DLD1 (cell line): Measurements from ENCODE around the gene BGLAP.
"Not testable (repeated sequence)": the region's sequence is repeated elsewhere in the genome, so short reads cannot be mapped to it uniquely, and the experiment has no call there.

Experiments used
- in situ Hi-C: cut with HindIII; loops from 2 replicates; pipeline ENCODE4 v1.10.0; 2017; ENCODE audit warnings: low sequenced_read_pairs

Gene BGLAP

DNA sequence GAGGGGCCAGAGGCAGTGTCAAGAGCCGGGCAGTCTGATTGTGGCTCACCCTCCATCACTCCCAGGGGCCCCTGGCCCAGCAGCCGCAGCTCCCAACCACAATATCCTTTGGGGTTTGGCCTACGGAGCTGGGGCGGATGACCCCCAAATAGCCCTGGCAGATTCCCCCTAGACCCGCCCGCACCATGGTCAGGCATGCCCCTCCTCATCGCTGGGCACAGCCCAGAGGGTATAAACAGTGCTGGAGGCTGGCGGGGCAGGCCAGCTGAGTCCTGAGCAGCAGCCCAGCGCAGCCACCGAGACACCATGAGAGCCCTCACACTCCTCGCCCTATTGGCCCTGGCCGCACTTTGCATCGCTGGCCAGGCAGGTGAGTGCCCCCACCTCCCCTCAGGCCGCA lies at the start of gene BGLAP:
TSS of gene BGLAP (plus strand) at position 259 of the 400 bp plus-strand sequence. CDS start at position 307, 48 bp downstream.
- in situ Hi-C loops, result no loop called here

DNA sequence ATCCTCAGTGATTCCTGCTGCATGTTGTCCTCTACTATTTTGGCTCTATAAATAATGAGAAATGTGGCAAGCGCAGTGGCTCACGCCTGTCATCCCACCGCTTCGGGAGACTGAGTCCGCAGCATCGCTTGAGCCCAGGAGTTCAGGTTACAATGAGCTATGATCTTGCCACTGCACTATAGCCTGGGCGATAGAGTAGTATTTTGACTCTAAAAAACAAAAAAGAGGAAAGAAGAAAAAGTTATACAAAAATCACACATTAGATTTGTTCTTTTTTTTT lies 48.8 kb upstream of the BGLAP start:
- in situ Hi-C loops, result no loop called here

DNA sequence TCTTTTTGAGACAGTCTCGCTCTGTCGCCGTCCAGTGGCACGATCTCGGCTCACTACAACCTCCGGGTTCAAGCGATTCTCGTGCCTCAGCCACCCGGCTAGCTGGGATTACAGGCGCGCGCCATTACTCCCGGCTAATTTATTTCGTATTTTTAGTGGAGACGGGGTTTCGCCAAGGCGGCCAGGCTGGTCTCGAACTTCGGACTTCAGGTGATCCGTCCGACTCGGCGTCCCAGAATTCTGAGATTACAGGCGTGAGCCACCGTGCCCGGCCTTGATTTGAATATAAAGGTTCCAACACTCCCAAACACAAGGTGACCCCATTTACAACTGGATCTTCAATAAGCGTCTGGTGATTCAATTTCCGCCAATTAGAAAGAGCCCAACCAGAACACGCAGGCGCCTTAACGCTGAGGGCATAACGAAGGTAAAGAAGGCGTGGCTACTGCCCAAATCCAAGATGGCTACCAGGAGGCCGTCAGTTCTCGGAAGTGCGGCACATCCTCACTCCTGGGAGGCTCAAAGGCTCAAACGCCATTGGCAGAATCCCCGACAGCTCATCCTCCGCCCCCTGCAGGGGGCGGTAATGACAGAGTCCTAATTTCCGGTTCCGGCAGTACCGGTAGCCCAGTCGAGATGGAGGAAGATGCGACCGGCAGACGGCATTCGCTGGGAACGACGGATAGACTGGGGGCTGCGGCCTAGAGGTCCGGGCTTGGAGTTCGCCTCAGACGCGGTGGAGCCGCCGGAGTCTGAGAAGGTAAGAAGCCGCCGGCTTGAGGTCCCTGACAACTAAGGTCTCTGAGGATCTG lies 48.3 kb upstream of the BGLAP start, which contains the start of gene SLC25A44:
TSS of gene SLC25A44 (plus strand) at position 617 of the 812 bp plus-strand sequence. CDS start 5,744 bp downstream, outside the sequence.
- in situ Hi-C loops, result no loop called here

DNA sequence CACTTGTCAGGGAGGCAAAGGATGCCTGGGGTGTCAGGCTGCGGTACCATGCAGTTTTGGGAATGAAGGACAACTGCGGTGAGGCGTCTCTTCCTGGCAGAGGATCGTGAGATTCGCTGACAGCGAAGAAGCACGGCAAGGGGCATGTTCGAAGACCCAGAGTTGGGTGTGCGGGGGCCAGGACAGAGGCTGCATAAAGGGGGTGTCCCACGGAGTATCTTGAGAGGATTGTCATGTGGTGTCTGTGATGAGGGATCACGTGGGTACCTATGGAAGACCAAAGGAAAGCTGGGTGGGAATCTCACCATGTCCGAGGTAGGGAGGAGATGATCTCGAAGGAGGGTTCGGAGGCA lies 47.7 kb upstream of the BGLAP start:
- in situ Hi-C loops, result no loop called here

DNA sequence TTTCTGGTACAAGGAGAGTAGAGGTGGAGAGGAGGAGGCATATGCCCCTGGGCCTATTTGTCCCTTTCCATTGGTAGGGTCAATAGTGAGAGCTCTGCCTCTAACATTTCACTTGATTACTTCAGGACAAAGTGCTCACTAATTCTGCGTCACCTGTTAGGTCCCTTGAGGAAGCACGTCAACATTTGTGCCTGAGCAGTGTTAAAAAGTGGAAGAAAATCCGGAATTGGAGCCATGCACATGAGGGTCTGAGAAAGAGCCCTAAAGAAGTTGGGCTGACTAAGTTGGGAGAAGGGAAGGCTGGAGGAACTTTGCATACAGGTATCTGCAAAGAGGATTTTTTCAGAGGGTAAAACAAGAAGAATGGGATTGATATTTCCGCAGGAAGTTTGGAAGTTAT lies 46.1 kb upstream of the BGLAP start:
- in situ Hi-C loops, result no loop called here

DNA sequence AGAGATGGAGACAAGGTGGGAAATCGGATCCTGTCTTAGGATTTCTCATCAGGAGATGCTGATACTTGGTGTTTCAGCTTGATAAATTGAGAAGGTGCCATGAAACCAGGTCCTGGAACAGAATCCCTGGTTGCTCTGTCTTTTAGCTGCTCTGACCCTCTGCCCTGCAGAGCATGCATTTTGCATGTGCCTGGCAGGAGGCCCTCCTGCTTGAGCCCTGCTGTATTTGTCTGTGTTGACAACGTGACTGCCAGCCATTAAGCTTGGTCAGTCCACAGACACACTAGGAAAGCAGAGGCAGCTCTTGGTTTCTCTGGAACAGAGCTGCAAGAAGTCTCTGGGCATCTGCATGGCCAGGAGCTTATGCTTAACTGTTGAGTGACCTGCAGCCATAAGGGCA lies 45.5 kb upstream of the BGLAP start:
- in situ Hi-C loops, result no loop called here

DNA sequence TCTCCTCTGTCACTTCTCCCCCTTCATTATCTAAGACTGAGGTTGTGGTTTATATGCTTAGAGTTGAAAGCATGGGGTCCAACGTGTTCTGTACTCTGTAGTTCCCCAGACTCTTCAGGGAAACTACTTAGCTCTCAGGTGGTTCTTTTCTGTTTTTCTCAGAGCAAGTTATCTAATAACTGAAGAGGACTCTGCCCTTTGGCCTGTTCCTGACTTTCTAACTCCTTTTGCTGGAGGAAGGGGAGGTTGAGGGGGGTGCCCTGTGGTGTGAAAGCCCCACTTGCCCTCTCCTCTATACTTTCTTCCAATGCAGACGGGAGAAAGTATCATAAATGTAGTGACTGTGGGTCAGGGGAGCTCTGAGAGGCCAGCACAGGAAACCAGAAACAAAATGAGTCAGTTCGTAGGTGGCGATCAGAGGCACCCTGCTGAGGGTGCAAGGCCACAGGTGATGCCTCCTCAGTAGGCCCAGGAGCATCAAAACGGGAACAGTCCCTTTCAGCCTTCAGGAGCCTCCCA lies 43.1 kb upstream of the BGLAP start:
- in situ Hi-C loops, result no loop called here

DNA sequence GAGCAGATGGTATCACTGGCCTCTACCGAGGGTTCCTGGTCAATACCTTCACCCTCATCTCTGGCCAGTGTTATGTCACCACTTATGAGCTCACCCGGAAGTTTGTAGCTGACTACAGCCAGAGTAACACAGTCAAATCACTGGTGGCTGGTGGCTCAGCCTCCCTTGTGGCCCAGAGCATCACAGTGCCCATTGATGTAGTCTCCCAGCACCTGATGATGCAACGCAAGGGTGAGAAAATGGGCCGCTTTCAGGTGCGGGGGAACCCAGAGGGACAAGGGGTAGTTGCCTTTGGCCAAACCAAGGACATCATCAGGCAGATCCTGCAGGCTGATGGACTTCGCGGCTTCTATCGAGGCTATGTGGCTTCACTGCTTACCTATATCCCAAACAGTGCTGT lies 41.9 kb upstream of the BGLAP start:
- in situ Hi-C loops, result no loop called here

DNA sequence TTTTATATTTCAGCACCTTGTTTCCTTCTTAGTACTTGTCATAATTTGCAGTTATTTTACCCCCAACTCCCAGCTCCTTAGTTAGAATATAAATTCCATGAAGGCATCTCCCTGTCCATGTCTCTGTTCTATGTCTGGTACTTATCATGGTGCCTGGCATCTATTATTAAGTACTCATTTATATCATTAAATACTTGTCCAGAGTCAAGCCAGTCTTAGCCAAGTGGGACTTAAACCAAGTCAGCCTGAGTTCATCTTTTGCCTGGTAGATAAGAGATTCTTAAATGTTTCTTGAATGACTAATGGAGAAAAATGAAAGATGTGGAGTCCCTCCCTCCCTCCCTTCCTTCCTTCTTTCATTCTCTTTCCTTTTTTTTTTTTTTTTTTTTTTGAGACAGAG lies 38.7 kb upstream of the BGLAP start:
- in situ Hi-C loops, result no loop called here

DNA sequence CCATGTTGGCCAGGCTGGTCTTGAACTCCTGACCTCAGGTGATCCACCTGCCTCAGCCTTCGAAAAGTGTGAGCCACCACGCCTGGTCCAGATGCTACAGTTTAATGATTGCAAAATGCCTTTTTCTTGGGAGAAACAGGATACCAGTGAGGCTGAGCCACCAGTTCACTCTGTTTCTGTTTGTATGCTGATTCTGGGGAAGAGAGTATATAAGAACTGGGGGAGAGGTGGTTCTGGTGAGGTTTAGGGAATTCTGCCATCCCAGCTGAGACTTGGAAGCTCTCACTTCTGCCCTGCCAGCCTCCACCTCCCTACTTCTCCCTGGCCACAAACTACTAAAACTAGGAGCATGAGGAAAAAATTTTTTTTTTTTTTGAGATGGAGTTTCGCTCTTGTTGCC lies 37.3 kb upstream of the BGLAP start:
- in situ Hi-C loops, result no loop called here

DNA sequence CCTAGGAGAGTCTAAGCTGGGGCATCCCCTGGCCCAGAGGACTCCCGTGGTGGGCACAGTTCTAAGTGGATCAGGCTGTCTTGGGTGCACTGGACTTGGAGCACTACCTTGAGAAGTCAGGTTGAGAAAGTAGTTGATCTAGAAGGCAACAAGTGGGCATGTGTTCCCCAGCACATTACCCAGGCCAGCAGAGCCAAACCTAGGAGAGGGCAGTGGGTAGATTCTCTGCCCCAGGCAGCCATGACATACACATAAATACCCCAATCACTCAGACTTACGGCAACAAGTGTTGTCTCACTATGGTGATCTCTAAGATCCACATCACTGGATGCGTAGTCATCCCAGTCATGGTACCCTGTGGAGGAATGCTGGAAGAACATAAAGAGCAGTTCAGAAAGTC lies 30.7 kb upstream of the BGLAP start:
- in situ Hi-C loops, result no loop called here

DNA sequence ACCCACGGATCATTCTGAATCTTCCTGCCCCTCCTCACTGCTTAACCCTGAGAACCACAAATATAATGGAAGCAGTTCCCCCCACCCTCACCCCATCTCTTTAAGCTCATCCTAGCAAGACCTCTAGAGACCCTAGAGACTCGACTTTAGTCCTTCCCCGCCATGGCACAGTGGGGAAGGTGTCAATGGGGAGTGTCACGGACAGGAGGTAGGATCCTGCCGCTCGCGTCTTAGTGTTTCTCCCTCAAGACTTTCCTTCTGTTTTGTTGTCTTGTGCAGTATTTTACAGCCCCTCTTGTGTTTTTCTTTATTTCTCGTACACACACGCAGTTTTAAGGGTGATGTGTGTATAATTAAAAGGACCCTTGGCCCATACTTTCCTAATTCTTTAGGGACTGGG lies 29.9 kb upstream of the BGLAP start:
- in situ Hi-C loops, result no loop called here

DNA sequence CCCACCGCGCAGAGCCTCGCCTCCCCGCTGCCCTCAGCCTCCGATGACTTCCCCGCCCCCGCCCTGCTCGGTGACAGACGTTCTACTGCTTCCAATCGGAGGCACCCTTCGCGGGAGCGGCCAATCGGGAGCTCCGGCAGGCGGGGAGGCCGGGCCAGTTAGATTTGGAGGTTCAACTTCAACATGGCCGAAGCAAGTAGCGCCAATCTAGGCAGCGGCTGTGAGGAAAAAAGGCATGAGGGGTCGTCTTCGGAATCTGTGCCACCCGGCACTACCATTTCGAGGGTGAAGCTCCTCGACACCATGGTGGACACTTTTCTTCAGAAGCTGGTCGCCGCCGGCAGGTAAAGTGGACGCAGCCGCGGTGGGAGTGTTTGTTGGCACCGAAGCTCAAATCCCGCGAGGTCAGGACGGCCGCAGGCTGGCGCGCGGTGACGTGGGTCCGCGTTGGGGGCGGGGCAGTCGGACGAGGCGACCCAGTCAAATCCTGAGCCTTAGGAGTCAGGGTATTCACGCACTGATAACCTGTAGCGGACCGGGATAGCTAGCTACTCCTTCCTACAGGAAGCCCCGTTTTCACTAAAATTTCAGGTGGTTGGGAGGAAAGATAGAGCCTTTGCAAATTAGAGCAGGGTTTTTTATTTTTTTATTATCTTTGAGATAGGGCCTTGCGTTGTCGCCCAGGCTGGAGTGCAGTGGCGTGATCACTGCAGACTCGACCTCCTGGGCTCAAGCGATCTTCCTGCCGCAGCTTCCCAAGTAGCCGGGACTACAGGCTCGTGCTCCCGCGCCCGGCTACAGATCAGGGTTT lies 28.9 kb upstream of the BGLAP start, which contains the start of gene PMF1:
TSS of gene PMF1 (plus strand) at position 175 of the 811 bp plus-strand sequence. CDS start at position 184, 9 bp downstream.
- in situ Hi-C loops, result no loop called here

DNA sequence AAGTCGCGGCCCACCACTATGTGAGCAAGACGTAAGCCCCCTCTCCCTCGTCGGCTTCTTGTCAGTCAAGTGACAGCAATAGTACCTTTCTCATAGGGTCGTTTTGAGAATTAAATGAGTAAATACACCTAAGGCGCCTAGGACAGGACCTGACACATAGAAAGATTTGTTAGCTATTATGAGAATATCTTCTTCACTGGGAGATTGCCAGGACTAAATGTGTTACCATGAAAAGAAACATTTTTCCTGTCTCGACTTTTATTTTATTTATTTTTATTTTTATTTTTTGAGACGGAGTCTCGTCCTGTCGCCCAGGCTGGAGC lies 28.4 kb upstream of the BGLAP start:
- in situ Hi-C loops, result no loop called here

DNA sequence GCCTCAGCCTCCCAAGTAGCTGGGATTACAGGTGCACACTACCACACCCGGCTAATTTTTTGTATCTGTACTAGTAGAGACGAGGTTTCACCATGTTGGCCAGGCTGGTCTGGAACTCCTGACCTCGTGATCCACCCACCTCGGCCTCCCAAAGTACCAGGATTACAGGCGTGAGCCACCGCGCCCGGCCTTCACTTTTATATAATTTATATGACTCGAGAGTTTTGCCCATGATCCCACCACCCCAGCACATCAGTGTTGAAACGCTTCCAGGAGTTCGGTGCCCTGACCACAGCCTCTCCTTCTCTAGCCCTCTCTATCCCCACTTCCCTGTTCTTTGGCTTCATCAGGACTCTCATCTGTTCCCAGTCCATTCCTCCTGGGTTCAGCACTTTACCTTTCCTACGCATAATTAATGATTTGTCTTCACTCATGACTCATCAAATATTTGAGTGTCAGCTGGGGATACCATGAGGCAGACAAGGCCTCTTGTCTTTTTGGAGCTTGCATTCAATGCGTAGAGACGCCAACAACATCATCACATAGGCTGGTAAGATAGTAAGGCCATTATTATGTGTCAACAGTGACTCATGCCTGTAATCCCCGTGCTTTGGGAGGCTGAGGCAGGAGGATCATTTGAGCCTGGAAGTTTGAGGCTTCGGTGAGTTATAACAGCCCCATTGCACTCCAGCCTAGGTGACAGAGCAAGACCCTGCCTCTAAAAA lies 27.8 kb upstream of the BGLAP start:
- in situ Hi-C loops, result no loop called here

DNA sequence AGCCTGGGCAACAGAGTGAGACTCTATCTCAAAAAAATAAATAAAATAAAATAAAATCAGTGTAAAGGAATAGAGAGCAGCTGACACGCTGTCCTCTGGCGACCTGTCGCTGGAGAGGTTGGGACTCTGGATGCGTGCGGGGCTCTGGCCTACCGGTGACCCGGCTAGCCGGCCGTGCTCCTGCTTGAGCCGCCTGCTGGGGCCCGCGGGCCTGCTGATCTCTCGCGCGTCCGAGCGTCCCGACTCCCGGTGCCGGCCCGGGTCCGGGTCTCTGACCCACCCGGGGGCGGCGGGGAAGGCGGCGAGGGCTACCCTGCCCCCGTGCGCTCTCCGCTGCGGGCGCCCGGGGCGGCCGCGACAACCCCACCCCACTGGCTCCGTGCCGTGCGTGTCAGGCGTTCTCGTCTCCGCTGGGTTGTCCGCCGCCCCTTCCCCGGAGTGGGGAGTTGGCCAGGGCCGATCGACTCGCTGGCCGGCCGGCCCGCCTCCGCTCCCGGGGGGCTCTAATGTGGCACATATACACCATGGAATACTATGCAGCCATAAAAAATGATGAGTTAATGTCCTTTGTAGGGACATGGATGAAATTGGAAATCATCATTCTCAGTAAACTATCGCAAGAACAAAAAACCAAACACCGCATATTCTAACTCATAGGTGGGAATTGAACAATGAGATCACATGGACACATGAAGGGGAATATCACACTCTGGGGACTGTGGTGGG lies 25.5 kb upstream of the BGLAP start:
- in situ Hi-C loops, result not testable (repeated sequence)

DNA sequence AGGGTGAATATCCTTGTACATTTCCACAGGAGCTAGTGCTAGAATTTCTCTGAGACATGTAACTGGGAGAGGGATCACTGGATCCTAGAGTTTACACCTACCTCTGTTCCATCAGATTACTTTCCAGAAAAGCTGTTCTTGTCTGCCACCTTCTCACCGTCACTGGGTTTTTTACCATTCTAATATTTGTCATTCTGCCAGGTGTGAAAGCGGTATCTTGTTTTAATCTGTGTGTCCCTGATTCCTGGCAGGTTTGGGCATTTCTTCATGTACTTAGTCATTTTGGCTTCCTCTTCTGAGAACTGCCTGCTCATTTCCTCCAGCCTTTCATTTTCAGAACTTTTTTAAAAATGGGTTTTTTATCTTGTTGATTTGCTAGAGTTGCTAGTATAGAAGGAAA lies 24.1 kb upstream of the BGLAP start:
- in situ Hi-C loops, result no loop called here

DNA sequence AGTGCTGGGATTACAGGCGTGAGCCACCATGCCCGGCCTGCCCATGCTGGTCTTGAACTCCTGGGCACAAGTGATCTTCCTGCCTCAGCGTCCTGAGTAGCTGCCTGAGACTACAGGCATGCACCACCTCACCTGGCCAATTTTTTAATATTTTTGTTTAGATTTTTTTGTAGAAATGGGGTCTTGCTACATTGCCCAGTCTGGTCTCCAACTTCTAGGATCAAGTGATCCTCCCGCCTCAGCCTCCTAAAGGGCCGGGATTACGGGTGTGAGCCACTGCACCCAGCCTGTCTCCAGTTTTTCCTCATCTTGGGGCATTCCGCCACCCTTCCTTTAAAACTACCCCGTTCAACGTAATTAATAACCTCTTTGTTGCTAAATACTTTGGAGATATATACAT lies 21.8 kb upstream of the BGLAP start:
- in situ Hi-C loops, result loop anchor here (10.0 kb wide), 1 partner anchor 115 kb away; no protein-coding TSS in a partner anchor

DNA sequence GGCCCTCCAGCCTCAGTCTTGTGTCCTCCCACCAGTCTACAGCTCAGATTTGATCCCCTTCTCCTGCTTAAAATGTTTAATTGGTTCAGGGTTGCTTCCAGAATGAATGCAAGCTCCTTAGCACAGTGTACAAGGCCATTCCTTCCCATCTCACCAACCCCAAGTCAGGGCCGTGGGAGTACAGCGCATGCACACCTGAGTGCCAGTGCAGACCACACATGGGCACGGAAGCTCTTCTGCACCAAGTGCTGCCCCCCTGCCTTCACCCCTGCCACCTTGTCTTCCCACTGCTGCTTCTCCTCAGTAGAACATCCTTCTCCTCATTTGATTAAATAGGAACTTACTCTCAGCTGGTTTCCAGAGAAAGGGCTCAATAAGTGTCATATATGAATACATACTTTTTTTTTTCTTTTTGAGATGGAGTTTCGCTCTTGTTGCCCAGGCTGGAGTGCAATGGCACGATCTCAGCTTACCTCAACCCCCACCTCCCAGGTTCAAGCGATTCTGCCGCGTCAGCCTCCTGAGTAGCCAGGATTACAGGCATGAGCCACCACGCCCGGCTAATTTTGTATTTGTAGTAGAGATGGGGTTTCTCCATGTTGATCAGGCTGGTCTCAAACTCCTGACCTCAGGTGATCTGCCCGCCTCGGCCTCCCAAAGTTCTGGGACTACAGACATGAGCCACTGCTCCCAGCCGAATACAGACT lies 19.8 kb upstream of the BGLAP start:
- in situ Hi-C loops, result loop anchor here (10.0 kb wide), 1 partner anchor 117 kb away; no protein-coding TSS in a partner anchor

DNA sequence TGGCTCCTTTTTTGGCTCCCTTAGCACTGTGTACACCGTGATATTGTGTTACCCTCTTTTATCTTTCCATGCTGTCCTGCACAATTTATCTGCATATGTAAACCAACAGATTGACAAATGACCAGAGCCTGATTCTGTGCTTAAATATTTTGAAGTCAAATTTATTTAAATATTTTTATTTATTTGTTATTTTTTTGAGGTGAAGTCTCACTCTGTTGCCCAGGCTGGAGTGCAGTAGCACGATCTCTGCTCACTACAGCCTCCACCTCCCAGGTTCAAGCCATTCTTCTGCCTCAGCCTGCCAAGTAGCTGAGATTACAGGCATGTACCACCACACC lies 16.3 kb upstream of the BGLAP start:
- in situ Hi-C loops, result loop anchor here (10.0 kb wide), 1 partner anchor 121 kb away; no protein-coding TSS in a partner anchor
